Measurements from ENCODE around the gene DNAJC6.

DNA sequence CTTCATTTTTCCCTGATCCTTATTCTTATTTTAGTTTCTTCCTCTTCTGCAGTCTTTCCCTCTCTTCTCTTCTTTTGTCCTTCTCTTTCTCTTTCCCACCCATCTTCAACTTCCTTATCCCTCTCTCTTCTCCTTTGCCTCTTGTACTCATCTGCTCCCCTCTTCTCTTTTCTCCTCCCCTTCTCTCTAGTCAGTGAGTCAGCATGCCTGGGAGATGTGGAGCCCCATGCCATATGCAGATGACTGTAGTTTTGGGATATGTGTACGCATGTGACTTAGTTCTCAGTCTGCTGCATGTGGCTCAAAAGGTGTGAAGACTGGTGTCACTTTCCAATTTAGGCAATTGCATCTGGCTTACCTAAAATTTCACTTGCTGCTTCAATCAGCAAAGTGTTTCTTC is 10.4 kb downstream of the DNAJC6 start:
- TF ChIP-seq EZH2 (IDR thresholded peaks at IDR 0.05; ENCODE audit: insufficient read depth, poor library complexity, severe bottlenecking) (no peak), EZH2phosphoT487 (IDR thresholded peaks at IDR 0.05; ENCODE audit: insufficient read depth, low read depth) (no peak)
